ENCODE data around the gene GDA.

GDA gene

DNA sequence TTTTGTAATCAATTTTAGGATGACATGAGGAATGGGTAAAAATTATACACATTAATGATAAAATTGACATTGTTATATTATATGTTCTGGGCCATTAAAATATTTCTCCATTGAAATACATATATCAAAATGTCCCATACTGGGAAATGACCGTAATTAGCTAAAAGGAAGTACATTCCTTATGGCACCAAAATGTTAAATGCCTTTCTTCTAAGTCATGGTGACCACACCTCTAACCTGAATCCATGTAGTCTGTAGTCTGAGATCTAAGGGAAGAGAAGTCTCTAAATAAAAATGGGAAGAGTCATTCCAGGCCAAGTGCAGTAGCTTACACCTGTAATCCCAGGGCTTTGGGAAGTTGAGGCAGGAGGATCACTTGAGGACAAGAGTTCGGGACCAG lies 10.0 kb upstream of the GDA start:
- no peaks in the 10 kb centered on the region for H3K4me1 Mint-ChIP-seq (ENCODE audit: low read depth)
- no peak overlapping the region for H3K27ac Mint-ChIP-seq
- peaks cover 27% of the 10 kb centered on the region for H3K27me3 Mint-ChIP-seq
- H3K36me3 Mint-ChIP-seq (ENCODE audit: low read depth) = no peaks in the 10 kb centered on the region
- no peaks in the 10 kb centered on the region for H3K9me3 Mint-ChIP-seq
- H3K4me3 Mint-ChIP-seq = no peak overlapping the region

GRCh38 chr9:72140586-72140985 lies 8.7 kb upstream of the GDA start:
- Mint-ChIP-seq H3K9me3 (no peaks in the 10 kb centered on the region), H3K4me3 (no peak overlapping the region), H3K36me3 (ENCODE audit: low read depth) (no peaks in the 10 kb centered on the region), H3K4me1 (ENCODE audit: low read depth) (no peaks in the 10 kb centered on the region), H3K27ac (no peak overlapping the region), H3K27me3 (peaks cover 32% of the 10 kb centered on the region)

DNA sequence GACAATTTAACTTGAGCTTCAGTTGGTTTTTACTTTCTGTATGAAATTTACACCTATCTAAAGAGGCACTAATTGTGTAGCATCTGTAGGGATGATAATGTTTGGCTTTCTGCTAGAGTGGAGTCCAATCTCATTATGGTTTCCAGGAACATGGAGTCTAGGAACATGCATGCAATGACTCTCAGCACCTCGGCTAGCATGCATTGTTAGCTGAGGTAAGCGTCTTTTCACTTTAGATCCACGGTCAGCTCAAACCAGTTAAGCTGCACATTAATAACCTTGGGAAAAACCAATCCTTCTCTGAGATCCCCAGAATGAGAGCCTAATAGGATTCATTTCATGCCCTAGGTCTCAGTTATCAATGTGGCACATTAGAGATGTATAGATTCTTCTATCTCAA lies 7.8 kb upstream of the GDA start:
- H3K36me3 Mint-ChIP-seq (ENCODE audit: low read depth) = no peaks in the 10 kb centered on the region
- no peak overlapping the region for H3K4me3 Mint-ChIP-seq
- H3K27ac Mint-ChIP-seq = no peak overlapping the region
- no peaks in the 10 kb centered on the region for H3K9me3 Mint-ChIP-seq
- peaks cover 32% of the 10 kb centered on the region for H3K27me3 Mint-ChIP-seq
- H3K4me1 Mint-ChIP-seq (ENCODE audit: low read depth) = no peaks in the 10 kb centered on the region

DNA sequence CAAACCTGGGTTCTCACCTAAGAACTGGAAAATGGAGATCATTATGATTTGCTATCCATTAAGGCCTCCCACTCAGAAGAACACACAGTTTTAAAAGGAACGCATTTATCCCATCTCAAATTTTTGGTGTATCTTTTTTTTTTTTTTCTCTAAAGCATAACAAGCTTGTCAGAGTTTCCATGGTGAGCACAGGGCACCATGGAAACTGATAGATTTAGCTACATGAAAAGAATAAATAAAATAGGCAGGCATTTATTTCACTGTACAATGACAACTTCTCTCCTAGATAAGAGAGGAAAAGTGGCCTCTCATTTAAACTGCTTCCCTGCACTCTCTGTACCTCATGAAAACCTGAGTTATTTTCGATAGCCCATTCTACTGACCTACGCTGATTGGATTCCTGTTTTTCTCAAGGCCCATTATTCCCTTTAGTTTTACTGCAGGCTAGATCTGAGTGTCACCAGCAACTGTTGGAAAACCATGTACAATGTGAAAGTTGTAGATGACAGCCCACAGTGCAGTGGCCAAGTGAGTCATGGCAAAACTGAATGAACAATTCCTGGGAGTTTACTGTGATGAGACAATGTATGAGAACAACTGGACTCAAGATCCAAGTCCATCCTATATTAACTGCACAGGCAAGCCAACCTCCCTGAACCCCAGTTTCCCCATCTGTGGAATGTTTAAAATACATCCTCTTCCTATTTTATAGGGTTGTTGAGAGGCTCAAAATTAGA lies 4.3 kb upstream of the GDA start:
- Mint-ChIP-seq H3K27ac (no peak overlapping the region), H3K4me3 (no peak overlapping the region), H3K27me3 (peaks cover 42% of the 10 kb centered on the region), H3K36me3 (ENCODE audit: low read depth) (no peaks in the 10 kb centered on the region), H3K9me3 (peaks cover under 1% of the 10 kb centered on the region), H3K4me1 (ENCODE audit: low read depth) (peaks cover 6% of the 10 kb centered on the region)

GRCh38 chr9:72145733-72146505 lies 3.3 kb upstream of the GDA start:
- H3K36me3 Mint-ChIP-seq (ENCODE audit: low read depth) = no peaks in the 10 kb centered on the region
- peaks cover 8% of the 10 kb centered on the region for H3K4me1 Mint-ChIP-seq (ENCODE audit: low read depth)
- H3K27me3 Mint-ChIP-seq = peaks cover 43% of the 10 kb centered on the region
- no peak overlapping the region for H3K27ac Mint-ChIP-seq
- H3K4me3 Mint-ChIP-seq = no peak overlapping the region
- H3K9me3 Mint-ChIP-seq = peaks cover 4% of the 10 kb centered on the region

DNA sequence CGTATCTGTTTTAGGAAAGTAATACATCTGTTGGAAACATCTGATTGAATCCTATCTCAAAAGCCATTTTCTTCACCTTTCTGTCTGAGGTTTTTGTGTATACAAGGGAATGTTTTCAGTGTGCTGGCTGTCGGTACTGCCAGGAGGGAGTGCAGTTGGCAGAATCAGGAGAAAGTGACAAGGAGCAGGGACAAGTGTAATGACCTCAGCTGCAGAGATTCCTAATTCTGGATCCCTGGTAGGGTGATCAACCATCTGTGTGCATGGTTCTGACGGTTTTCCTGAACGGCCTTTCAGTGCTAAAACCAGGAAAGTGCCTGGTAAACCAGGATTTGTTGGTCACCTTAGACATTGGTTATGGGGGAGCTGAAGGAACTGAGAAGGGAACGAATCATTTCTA lies 1.6 kb upstream of the GDA start:
- Mint-ChIP-seq H3K4me3 (no peak overlapping the region), H3K27me3 (peaks cover 43% of the 10 kb centered on the region), H3K9me3 (peaks cover 4% of the 10 kb centered on the region), H3K36me3 (ENCODE audit: low read depth) (no peaks in the 10 kb centered on the region), H3K27ac (no peak overlapping the region), H3K4me1 (ENCODE audit: low read depth) (peaks cover 8% of the 10 kb centered on the region)

- Mint-ChIP-seq H3K27ac (no peak overlapping the region), H3K27me3 (peaks cover 36% of the 10 kb centered on the region), H3K36me3 (ENCODE audit: low read depth) (no peaks in the 10 kb centered on the region), H3K4me3 (no peak overlapping the region), H3K9me3 (peaks cover 9% of the 10 kb centered on the region), H3K4me1 (ENCODE audit: low read depth) (peaks cover 11% of the 10 kb centered on the region)
These were observed 887 bp downstream of the GDA start for GRCh38 chr9:72150127-72150526.

DNA sequence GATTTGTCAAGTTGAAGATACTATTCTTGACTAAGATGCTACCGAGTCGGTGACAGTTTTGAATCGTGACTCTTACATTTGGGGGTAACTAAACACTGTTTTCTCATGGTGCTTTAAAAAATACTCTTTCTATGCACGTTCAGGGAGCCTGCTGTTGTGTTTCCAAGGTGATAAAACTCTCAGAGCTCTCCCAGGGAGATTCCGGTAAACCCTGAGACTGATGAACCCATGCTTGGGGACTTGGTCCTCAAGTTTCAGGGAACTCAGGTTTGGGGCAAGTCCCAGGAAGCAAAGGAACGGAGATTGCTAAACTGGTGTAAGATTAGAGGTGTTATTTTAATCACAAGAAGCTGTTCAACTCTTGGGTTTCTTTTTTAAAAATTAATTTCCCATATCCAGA lies 1.4 kb downstream of the GDA start:
- no peak overlapping the region for H3K4me3 Mint-ChIP-seq
- no peak overlapping the region for H3K27ac Mint-ChIP-seq
- H3K27me3 Mint-ChIP-seq = peaks cover 34% of the 10 kb centered on the region
- peaks cover 11% of the 10 kb centered on the region for H3K4me1 Mint-ChIP-seq (ENCODE audit: low read depth)
- H3K36me3 Mint-ChIP-seq (ENCODE audit: low read depth) = no peaks in the 10 kb centered on the region
- H3K9me3 Mint-ChIP-seq = peaks cover 13% of the 10 kb centered on the region

GRCh38 chr9:72151104-72151503 lies 1.9 kb downstream of the GDA start:
- Mint-ChIP-seq H3K27ac (no peak overlapping the region), H3K4me1 (ENCODE audit: low read depth) (peaks cover 11% of the 10 kb centered on the region), H3K27me3 (peaks cover 34% of the 10 kb centered on the region), H3K9me3 (peaks cover 17% of the 10 kb centered on the region), H3K36me3 (ENCODE audit: low read depth) (no peaks in the 10 kb centered on the region), H3K4me3 (no peak overlapping the region)

DNA sequence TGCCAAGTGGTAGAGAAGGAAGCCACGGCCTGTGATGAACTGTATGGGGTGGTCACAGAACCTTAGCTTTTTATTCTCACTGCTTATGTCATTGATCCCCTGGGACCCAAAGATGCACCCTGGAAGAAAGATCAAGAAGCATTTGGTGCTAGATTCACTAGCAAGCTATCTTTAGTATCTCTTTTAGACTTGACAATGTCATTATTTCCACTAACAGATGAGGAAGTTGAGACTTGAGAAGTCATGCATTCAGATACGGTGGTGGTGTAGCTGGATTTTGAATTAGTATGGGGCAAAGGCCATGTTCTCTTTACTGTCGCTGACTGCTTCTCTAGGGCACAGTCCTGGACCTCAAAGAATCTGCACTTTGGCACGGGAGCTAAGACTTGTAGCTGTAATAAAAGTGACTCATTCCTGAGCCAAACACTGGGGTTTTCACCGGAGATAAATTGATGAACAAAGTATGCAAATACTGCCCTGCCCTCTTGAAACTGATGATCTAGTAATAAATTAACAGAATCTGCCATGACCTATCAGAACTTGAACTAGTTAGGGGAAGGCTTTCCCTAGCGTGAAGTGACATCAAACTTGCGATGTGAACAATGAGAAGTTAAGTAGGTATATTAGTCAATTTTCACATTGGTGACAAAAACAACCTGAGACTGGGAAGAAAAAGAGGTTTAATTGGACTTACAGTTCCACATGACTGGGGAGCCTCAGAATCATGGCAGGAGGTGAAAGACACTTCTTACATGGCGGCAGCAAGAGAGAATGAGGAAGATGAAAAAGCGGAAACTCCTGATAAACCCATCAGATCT lies 5.4 kb downstream of the GDA start:
- H3K9me3 Mint-ChIP-seq = peaks cover 17% of the 10 kb centered on the region
- peaks cover 21% of the 10 kb centered on the region for H3K27me3 Mint-ChIP-seq
- H3K36me3 Mint-ChIP-seq (ENCODE audit: low read depth) = no peaks in the 10 kb centered on the region
- peaks cover 6% of the 10 kb centered on the region for H3K4me1 Mint-ChIP-seq (ENCODE audit: low read depth)
- H3K27ac Mint-ChIP-seq = no peak overlapping the region
- H3K4me3 Mint-ChIP-seq = no peak overlapping the region

GRCh38 chr9:72155301-72155700 lies 6.1 kb downstream of the GDA start:
- Mint-ChIP-seq H3K4me1 (ENCODE audit: low read depth) (peaks cover 3% of the 10 kb centered on the region), H3K27ac (no peak overlapping the region), H3K27me3 (peaks cover 15% of the 10 kb centered on the region), H3K9me3 (peaks cover 13% of the 10 kb centered on the region), H3K36me3 (ENCODE audit: low read depth) (no peaks in the 10 kb centered on the region), H3K4me3 (no peak overlapping the region)

GRCh38 chr9:72156586-72156985 lies 7.3 kb downstream of the GDA start:
- peaks cover 13% of the 10 kb centered on the region for H3K9me3 Mint-ChIP-seq
- peaks cover 5% of the 10 kb centered on the region for H3K27me3 Mint-ChIP-seq
- H3K4me3 Mint-ChIP-seq = no peak overlapping the region
- no peaks in the 10 kb centered on the region for H3K36me3 Mint-ChIP-seq (ENCODE audit: low read depth)
- no peak overlapping the region for H3K27ac Mint-ChIP-seq
- peaks cover 3% of the 10 kb centered on the region for H3K4me1 Mint-ChIP-seq (ENCODE audit: low read depth)

GRCh38 chr9:72158680-72159079 lies 9.4 kb downstream of the GDA start:
- no peak overlapping the region for H3K4me3 Mint-ChIP-seq
- H3K9me3 Mint-ChIP-seq = peaks cover 13% of the 10 kb centered on the region
- H3K4me1 Mint-ChIP-seq (ENCODE audit: low read depth) = peaks cover 3% of the 10 kb centered on the region
- H3K27me3 Mint-ChIP-seq = peaks cover 5% of the 10 kb centered on the region
- H3K36me3 Mint-ChIP-seq (ENCODE audit: low read depth) = no peaks in the 10 kb centered on the region
- no peak overlapping the region for H3K27ac Mint-ChIP-seq

GRCh38 chr9:72160446-72161123 lies 11.3 kb downstream of the GDA start:
- H3K4me1 Mint-ChIP-seq (ENCODE audit: low read depth) = no peaks in the 10 kb centered on the region
- H3K36me3 Mint-ChIP-seq (ENCODE audit: low read depth) = no peaks in the 10 kb centered on the region
- H3K27me3 Mint-ChIP-seq = peaks cover 11% of the 10 kb centered on the region
- H3K9me3 Mint-ChIP-seq = peaks cover 4% of the 10 kb centered on the region
- H3K27ac Mint-ChIP-seq = no peak overlapping the region
- H3K4me3 Mint-ChIP-seq = no peak overlapping the region
